Neural progenitor cell (in vitro differentiated cells): ENCODE results near the gene A1CF.

Experiments
- CTCF ChIP-seq: fragments of 200-600 bp; sonication (generic); IDR thresholded peaks from 2 replicates; pipeline ENCODE4 v1.5.1; 2017; ENCODE audit warnings: antibody characterized with exemption, mild to moderate bottlenecking
- EZH2 ChIP-seq: fragments of 200-600 bp; sonication (generic); IDR thresholded peaks from 2 replicates; pipeline ENCODE4 v1.6.1; 2017; ENCODE audit warnings: antibody characterized with exemption, mild to moderate bottlenecking, moderate library complexity
- EZH2phosphoT487 ChIP-seq: fragments of 200-600 bp; sonication (generic); IDR thresholded peaks from 2 replicates; pipeline ENCODE4 v1.6.1; 2017; ENCODE audit warnings: antibody characterized with exemption

- no peak for TF ChIP-seq CTCF
- TF ChIP-seq EZH2 = no peak
- TF ChIP-seq EZH2phosphoT487 = no peak
Measured at GRCh38 chr10:50885097-50885859, at the start of gene A1CF.
